Left colon (tissue), 2 donors: ENCODE measurements around the gene WDCP. TPM values are rescaled to one million over a fixed set of nuclear protein-coding genes. Genes with fewer than 3 reads are reported as not detected.
A peak's percentile ranks its signal among the peaks of the same experiment; 100 is the strongest.
"Not testable (repeated sequence)": the region's sequence is repeated elsewhere in the genome, so short reads cannot be mapped to it uniquely, and the experiment has no call there.

Experiments used
- ATAC-seq: fragments of 200-7000 bp; cut with Tn5 transposase; one replicate; pipeline ENCODE4 v1.9.1; 2020; ENCODE audit warnings: mild to moderate bottlenecking, moderate library complexity
- DNase-seq, 2 donors: peaks; one replicate each; pipeline ENCODE4 v3.0.0-alpha.2; 2020
- intact Hi-C, 2 donors: fragments of 100-400 bp; cut with DNase I in 1 of 2; cut with micrococcal nuclease in 1 of 2; formaldehyde crosslinking; loops; one replicate each; pipeline versions ENCODE4 v1.11.2 to v1.14.0; 2022; cut with DNase I, micrococcal nuclease
- total RNA-seq, 2 donors: library from RNA; stranded (reverse); fragmentation: NEBNext Ultra II Directional; extraction: Animal tissue kit (Norgen Biotek cat#: 25700); gene quantifications; one replicate each; pipeline ENCODE4 v1.2.1, GENCODE V29; 2021
- donor health status: DM: no; HTN: no; CAD: no.
- donor health status: DM: yes; HTN: yes; CAD: no.

Gene WDCP
- total RNA-seq, 2 donors from 2014 or later: 3.2 to 4.2 TPM

DNA sequence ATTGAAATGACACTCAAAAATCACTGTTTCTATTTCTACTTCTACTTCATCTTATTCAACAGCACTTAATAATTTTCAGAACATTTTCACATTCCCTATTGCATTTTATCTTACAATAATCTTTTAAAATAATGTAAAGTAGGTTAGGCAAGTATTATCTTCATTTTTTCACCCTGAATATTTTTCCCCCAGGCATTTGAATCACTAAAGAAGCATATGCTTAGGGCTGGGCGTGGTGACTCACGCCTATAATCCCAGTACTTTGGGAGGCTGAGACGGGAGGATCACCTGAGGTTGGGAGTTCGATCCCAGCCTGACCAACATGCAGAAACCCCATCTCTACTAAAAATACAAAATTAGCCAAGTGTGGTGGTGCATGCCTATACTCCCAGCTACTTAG, 6.7 kb downstream of the WDCP start:
- ATAC-seq (no peak), DNase-seq (no peak)
- intact Hi-C loops: no loop called here

- DNase-seq (no peak), ATAC-seq (no peak)
- intact Hi-C loops: no loop called here
These were observed 8.2 kb downstream of the WDCP start for GRCh38 chr2:24038786-24039499.

DNA sequence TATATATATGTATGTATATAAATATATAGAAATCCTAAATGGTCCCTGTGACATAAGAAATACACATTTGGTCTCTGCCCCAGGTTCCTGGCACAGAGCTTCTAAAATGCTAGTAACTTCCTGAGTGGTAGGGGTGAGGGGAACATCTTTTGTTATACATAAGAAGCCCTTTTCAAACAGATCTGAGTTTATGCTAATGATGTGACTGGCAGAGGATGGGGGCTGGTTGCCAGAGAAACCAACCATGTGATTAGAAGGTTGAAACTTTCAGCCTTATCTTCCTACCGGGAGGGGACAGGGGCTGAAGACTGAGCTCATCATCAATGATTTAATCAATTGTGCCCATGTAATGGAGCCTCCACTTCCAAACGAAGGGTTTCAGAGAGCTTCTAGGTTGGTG, 21.0 kb downstream of the WDCP start:
- intact Hi-C loops: no loop called here
- no peak for ATAC-seq
- DNase-seq: no peak

GRCh38 chr2:24024996-24025663, 22.1 kb downstream of the WDCP start:
- DNase-seq (no peak), ATAC-seq (no peak)
- intact Hi-C loops: no loop called here

GRCh38 chr2:24024018-24024417, 23.2 kb downstream of the WDCP start:
- DNase-seq: no peak
- intact Hi-C loops: no loop called here
- no peak for ATAC-seq

DNA sequence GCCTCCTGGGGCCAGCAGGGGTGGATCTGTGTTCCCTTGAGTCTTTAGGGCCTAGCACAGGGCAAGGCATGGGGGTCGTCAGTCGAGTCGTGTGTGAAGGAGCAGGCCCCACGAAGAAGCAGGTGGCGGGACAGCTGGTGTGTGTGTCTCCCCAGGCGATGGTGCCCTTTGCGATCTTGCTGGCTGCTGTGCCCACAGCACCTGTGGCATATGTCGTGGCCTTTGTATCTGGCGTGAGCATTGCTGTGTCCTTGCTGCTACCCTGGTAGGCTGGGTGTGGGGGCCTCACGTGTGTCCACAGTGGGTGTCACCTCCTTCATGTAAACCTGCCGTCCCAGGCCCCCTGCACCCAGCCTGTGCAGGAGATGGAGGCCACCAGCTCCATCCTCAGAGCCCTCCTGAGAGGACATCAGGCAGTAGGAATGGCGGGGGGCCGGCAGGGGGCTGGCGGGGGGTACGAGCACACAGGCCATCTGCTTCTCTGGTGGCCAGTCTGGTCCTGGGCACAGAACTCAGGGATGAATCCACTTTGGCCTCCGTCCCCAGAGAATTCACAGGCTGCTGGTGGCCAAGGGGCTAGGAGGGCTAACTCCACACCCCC, 24.1 kb downstream of the WDCP start:
- intact Hi-C loops: no loop called here
- DNase-seq (no peak), ATAC-seq (no peak)

GRCh38 chr2:24022324-24022974, 24.7 kb downstream of the WDCP start:
- ATAC-seq: no peak
- no peak for DNase-seq
- intact Hi-C loops: no loop called here

DNA sequence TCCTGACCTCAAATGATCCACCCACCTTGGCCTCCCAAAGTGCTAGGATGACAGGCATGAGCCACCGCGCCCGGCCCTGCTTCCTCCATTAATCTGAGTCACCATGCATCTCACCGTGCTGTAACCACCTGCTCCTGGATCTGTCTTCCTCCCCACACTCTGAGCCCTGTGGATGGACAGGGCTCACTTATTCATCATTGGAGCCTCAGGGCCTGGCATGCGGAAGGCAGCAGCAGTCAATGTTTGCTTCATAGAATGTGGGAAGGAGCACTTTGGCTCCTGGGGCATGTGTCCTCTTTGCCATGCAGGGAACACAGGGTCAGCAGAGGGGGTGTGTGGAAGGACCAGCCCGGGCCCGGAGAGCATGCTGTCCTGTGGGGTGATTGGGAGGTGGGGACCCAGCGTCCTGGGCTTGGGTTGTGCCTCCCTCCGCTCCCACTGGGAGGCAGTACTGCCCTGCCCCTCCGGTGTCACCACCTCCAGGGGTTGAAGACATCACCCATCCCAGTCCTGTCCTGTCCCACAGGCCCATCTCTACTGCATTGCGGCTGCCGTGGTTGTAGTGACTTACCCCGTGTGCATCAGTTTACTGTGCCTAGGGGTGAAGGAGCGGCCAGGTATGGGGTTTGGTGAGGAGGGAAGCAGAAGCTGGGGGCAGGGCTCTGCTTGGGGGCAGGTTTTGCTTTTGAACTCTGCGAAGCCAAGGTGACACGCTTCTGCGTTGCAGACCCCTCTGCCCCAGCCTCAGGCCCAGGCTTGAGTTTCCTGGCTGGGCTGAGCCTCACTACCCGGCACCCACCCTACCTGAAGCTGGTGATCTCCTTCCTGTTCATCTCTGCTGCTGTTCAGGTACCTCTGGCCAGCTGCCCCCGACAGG, 25.8 kb downstream of the WDCP start:
- ATAC-seq (peak; percentile 94), DNase-seq (peak in 1 of 2 donors; percentile 30)
- intact Hi-C loops: no loop called here

DNA sequence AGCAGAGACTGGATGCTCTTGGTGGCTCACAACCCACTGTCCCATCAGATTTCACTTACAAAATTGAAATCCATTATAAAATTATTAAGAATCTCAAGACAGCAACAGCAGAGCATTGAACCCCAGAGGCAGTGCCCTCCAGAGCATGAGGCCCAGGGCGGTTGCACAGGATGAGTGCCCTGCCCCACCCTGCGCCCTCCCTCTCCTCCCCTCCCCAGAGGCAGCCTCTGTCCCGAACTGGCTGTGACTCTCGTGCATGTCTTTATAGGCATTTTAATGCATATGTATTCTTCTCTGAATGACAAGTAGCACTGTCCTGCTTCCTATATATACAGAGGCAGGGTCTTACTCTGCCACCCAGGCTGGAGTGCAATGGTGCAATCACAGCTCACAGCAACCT, 26.9 kb downstream of the WDCP start:
- intact Hi-C loops: no loop called here
- ATAC-seq (no peak), DNase-seq (no peak)

DNA sequence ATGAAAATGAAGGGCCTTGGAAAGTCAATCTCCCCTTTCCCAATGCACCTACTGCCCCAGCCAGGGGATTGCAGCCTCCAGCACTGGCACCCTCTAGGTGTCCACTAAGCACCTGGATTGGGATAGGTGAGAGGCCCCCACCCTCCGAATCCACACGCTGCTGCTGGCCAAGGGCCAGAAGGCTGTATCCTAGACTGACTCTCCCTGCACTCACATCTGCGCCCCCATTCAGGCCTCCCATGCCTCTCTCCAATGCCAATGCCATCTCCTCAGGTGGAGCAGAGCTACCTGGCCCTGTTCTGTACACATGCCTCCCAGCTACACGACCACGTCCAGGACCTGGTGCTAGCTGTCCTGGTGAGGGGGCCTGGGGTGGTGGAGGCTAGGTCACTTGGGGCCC, 27.5 kb downstream of the WDCP start:
- intact Hi-C loops: no loop called here
- ATAC-seq (no peak), DNase-seq (no peak)

DNA sequence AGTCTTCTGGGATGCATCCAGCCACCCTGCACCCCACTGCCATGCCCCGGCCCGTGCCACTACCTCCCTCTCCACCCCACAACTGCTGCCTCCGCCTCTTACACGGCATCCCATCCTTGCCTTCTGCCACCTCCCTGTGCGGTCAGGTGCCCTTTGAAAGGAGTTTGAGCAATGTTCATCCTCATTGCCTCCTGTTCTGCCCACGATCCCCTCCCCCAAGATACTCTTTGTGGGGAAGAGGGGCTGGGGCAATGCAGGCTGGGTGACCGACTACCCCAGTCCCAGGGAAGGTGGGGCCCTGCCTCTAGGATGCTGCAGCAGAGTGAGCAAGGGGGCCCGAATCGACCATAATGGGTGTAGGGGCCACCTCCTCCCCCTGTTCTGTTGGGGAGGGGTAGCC, 28.9 kb downstream of the WDCP start:
- intact Hi-C loops: no loop called here
- DNase-seq (no peak), ATAC-seq (no peak)

GRCh38 chr2:24017711-24018110, 29.5 kb downstream of the WDCP start:
- intact Hi-C loops: no loop called here
- no peak for DNase-seq

GRCh38 chr2:24016853-24017703, 30.1 kb downstream of the WDCP start:
- DNase-seq (no peak), ATAC-seq (no peak)
- intact Hi-C loops: no loop called here

More at GRCh38 chr2:24017711-24018110, 29.5 kb downstream of the WDCP start:
- no peak for ATAC-seq

- intact Hi-C loops: no loop called here
- DNase-seq: no peak
- ATAC-seq: no peak
These were observed 30.8 kb downstream of the WDCP start for GRCh38 chr2:24016376-24016761.

GRCh38 chr2:24015562-24016375, 31.4 kb downstream of the WDCP start:
- no peak for ATAC-seq

DNA sequence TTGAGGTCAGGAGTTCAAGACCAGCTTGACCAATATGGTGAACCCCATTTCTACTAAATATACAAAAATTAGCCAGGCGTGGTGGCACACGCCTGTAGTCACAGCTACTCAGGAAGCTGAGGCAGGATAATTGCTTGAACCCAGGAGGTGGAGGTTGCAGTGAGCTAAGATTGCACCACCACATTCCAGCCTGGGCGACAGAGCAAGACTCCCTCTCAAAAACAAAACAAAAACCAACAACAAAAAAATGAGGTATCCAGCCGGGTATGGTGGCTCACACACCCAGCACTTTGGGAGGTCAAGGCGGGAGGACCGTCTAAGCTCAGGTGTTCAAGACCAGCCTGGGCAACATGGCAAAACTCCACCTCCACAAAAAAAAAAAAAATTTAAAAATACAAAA, 32.3 kb downstream of the WDCP start:
- DNase-seq, intact Hi-C loops, ATAC-seq: not testable (repeated sequence)

More at GRCh38 chr2:24015562-24016375, 31.4 kb downstream of the WDCP start:
- intact Hi-C loops: no loop called here
- DNase-seq: no peak

DNA sequence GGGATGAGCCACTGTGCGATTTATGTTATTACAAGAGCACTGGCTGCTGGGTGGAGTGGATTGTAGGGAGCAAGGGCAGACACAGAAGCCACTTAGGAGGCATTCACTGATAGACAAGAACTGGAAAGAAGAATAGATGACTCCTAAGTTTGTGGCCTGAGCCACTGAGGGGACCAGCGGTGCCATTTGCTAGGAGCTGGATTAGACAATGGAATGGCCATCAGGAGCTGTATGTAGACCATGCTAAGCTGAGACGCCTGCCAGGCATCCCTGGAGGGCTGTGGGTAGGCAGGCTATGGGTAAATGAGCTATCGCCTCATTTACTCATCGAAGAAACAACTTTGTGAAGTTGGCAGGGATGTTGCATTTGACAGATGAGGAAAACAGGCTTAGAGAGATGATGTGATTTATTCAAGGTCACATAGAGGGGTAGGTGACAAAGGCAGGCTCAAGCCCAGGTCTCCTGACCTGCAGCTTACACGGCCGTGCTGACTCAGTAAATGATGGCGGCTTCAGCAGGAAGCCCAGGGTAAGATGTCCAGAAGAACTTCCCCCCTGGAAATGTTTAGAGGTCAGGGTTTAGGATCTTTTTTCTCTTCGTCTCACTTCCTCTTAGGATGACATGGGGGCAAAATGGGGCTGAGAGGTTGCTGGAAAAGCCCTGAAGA, 34.5 kb downstream of the WDCP start:
- no peak for DNase-seq
- no peak for ATAC-seq
- intact Hi-C loops: no loop called here
